Dedifferentiated amniotic fluid mesenchymal stem cell (primary cell): ENCODE measurements around the gene PCARE.
"Not testable (repeated sequence)": the region's sequence is repeated elsewhere in the genome, so short reads cannot be mapped to it uniquely, and the experiment has no call there.

Source experiments
- DNase-seq: peaks from one replicate; pipeline ENCODE4 v3.0.0-alpha.2; 2016; ENCODE audit errors: extremely low spot score

Gene PCARE

GRCh38 chr2:29096969-29097368 lies 22.6 kb upstream of the PCARE start:
- DNase-seq = no peak

GRCh38 chr2:29090311-29090710 lies 16.0 kb upstream of the PCARE start:
- not testable (repeated sequence) for DNase-seq

GRCh38 chr2:29084554-29084953 lies 10.2 kb upstream of the PCARE start:
- DNase-seq = no peak

- DNase-seq = no peak
Measured at GRCh38 chr2:29082804-29083495, 8.6 kb upstream of the PCARE start.

- DNase-seq = no peak
Measured at GRCh38 chr2:29080886-29081743, 6.8 kb upstream of the PCARE start.

GRCh38 chr2:29079887-29080286 lies 5.6 kb upstream of the PCARE start:
- no peak for DNase-seq

GRCh38 chr2:29075894-29076705 lies 1.8 kb upstream of the PCARE start:
- DNase-seq = peak; percentile 28

GRCh38 chr2:29073933-29074332 lies 390 bp downstream of the PCARE start:
- DNase-seq = no peak

- DNase-seq = no peak
Measured at GRCh38 chr2:29072971-29073725, 1.2 kb downstream of the PCARE start.

- DNase-seq = no peak
Measured at GRCh38 chr2:29072251-29072650, 2.1 kb downstream of the PCARE start.

- no peak for DNase-seq
Measured at GRCh38 chr2:29071032-29071975, 3.0 kb downstream of the PCARE start.

GRCh38 chr2:29070526-29070925 lies 3.8 kb downstream of the PCARE start:
- DNase-seq = no peak

- no peak for DNase-seq
Measured at GRCh38 chr2:29068513-29068912, 5.8 kb downstream of the PCARE start.

- no peak for DNase-seq
Measured at GRCh38 chr2:29066997-29067605, 7.2 kb downstream of the PCARE start.

- peak; percentile 20 for DNase-seq
Measured at GRCh38 chr2:29066271-29066860, 8.0 kb downstream of the PCARE start.

GRCh38 chr2:29065068-29065811 lies 9.1 kb downstream of the PCARE start:
- no peak for DNase-seq

- no peak for DNase-seq
Measured at GRCh38 chr2:29064746-29065067, 9.6 kb downstream of the PCARE start.

- no peak for DNase-seq
Measured at GRCh38 chr2:29064346-29064715, 10.0 kb downstream of the PCARE start.
